ENCODE results near the gene MIB1. TPM values are rescaled to one million over a fixed set of nuclear protein-coding genes. Genes with fewer than 3 reads are reported as not detected.

MIB1 gene
- total and polyA plus RNA-seq, 2 donors (not counting 1 experiment from before 2014, with no cell fraction given) = 1.8 to 25.5 TPM

GRCh38 chr18:21868770-21869169, 128.2 kb downstream of the MIB1 start:
- H4K20me1 ChIP-seq (ENCODE audit: control insufficient read depth, insufficient read depth, low read length, poor library complexity, severe bottlenecking) = no peaks in the 10 kb centered on the region
- ATAC-seq (ENCODE audit: low read depth) = no peak
- intact Hi-C loops (cut with micrococcal nuclease) = no loop called here
- H3K4me2 ChIP-seq (replicated peaks; ENCODE audit: low read depth, low read length, poor library complexity, severe bottlenecking) = no peak overlapping the region
- H3K4me3 Mint-ChIP-seq = no peak overlapping the region
- H3K9ac ChIP-seq (ENCODE audit: low read length) = no peak overlapping the region
- H3K9me3 Mint-ChIP-seq (ENCODE audit: insufficient read depth) = no peaks in the 10 kb centered on the region
- peaks cover 1 to 3% of the 10 kb centered on the region in 2 experiments for H3K36me3 ChIP-seq (replicated peaks in 1 of 2; ENCODE audit: control extremely low read depth in 1 of 2, control insufficient read depth in 1 of 2, extremely low read depth in 1 of 2, insufficient read depth in 2 of 2, low read length in 1 of 2)
- no peak overlapping the region for H3K27ac ChIP-seq (ENCODE audit: low read length in 2 of 2)
- ChIA-PET CTCF (no interaction called here), POLR2A (no interaction called here)
- H3K27ac Mint-ChIP-seq = no peak overlapping the region
- H3K27me3 Mint-ChIP-seq = no peaks in the 10 kb centered on the region
- H3K9me3 ChIP-seq (ENCODE audit: control extremely low read depth in 1 of 3, control insufficient read depth in 2 of 3, insufficient read depth in 1 of 3, low read length in 2 of 3) = no peaks in the 10 kb centered on the region
- WGBS (ENCODE audit: insufficient coverage) = 100% methylated on average over 1 of the region's 4 CpGs
- H3K4me1 Mint-ChIP-seq = no peaks in the 10 kb centered on the region
- H3K79me2 ChIP-seq (ENCODE audit: control insufficient read depth, insufficient read depth, low read length) = no peaks in the 10 kb centered on the region
- no peak overlapping the region for H2AFZ ChIP-seq (ENCODE audit: insufficient read depth, low read depth, low read length, poor library complexity, severe bottlenecking)
- no peak for TF ChIP-seq EZH2 (IDR thresholded peaks at IDR 0.05; ENCODE audit: borderline replicate concordance, insufficient read depth, low read depth, low read length, poor library complexity, severe bottlenecking)
- no peaks in the 10 kb centered on the region for H3K27me3 ChIP-seq (replicated peaks in 1 of 4; ENCODE audit: control extremely low read depth in 1 of 4, control insufficient read depth in 3 of 4, insufficient read depth in 4 of 4, low read length in 3 of 4)
- no peak for DNase-seq
- H3K4me1 ChIP-seq (ENCODE audit: control insufficient read depth in 2 of 2, insufficient read depth in 2 of 2, low read length in 2 of 2) = no peaks in the 10 kb centered on the region
- H3K4me3 ChIP-seq (ENCODE audit: control extremely low read depth in 1 of 5, extremely low read depth in 1 of 5, insufficient read depth in 1 of 5, low read depth in 2 of 5, low read length in 4 of 5) = no peak overlapping the region

- no peak for DNase-seq
- peaks cover 0 to 5% (median 0%) of the 10 kb centered on the region in 3 donors for H3K9me3 ChIP-seq (ENCODE audit: control extremely low read depth in 1 of 3, control insufficient read depth in 2 of 3, insufficient read depth in 1 of 3, low read length in 2 of 3)
- H4K20me1 ChIP-seq (ENCODE audit: control insufficient read depth, insufficient read depth, low read length, poor library complexity, severe bottlenecking) = no peaks in the 10 kb centered on the region
- no peak overlapping the region for H3K27ac Mint-ChIP-seq
- H3K9ac ChIP-seq (ENCODE audit: low read length) = no peak overlapping the region
- ATAC-seq (ENCODE audit: low read depth) = no peak
- no peaks in the 10 kb centered on the region for H3K4me1 ChIP-seq (ENCODE audit: control insufficient read depth in 2 of 2, insufficient read depth in 2 of 2, low read length in 2 of 2)
- H3K4me3 ChIP-seq (ENCODE audit: control extremely low read depth in 1 of 5, extremely low read depth in 1 of 5, insufficient read depth in 1 of 5, low read depth in 2 of 5, low read length in 4 of 5) = no peak overlapping the region
- no peak overlapping the region for H3K4me3 Mint-ChIP-seq
- H3K27ac ChIP-seq (ENCODE audit: low read length in 2 of 2) = no peak overlapping the region
- no peaks in the 10 kb centered on the region for H3K4me1 Mint-ChIP-seq
- WGBS (ENCODE audit: insufficient coverage) = 70% methylated on average over 1 of the region's 1 CpG
- H3K9me3 Mint-ChIP-seq (ENCODE audit: insufficient read depth) = no peaks in the 10 kb centered on the region
- intact Hi-C loops (cut with micrococcal nuclease) = no loop called here
- CTCF ChIA-PET = no interaction called here
- no peak overlapping the region for H2AFZ ChIP-seq (ENCODE audit: insufficient read depth, low read depth, low read length, poor library complexity, severe bottlenecking)
- POLR2A ChIA-PET = no interaction called here
- no peak overlapping the region for H3K4me2 ChIP-seq (replicated peaks; ENCODE audit: low read depth, low read length, poor library complexity, severe bottlenecking)
- no peaks in the 10 kb centered on the region for H3K36me3 ChIP-seq (replicated peaks in 1 of 2; ENCODE audit: control extremely low read depth in 1 of 2, control insufficient read depth in 1 of 2, extremely low read depth in 1 of 2, insufficient read depth in 2 of 2, low read length in 1 of 2)
- no peaks in the 10 kb centered on the region for H3K79me2 ChIP-seq (ENCODE audit: control insufficient read depth, insufficient read depth, low read length)
- TF ChIP-seq EZH2 (IDR thresholded peaks at IDR 0.05; ENCODE audit: borderline replicate concordance, insufficient read depth, low read depth, low read length, poor library complexity, severe bottlenecking) (no peak), CTCF (IDR thresholded peaks at IDR 0.05) (no peak)
- H3K27me3 ChIP-seq (replicated peaks in 1 of 4; ENCODE audit: control extremely low read depth in 1 of 4, control insufficient read depth in 3 of 4, insufficient read depth in 4 of 4, low read length in 3 of 4) = no peaks in the 10 kb centered on the region
- peaks cover 5% of the 10 kb centered on the region for H3K27me3 Mint-ChIP-seq
Observed at GRCh38 chr18:21889570-21889969, 149.0 kb downstream of the MIB1 start.
